WTC11 (cell line): Measurements from ENCODE around the gene MYOG.

Source experiments
- CREB1 ChIP-seq: sonication (generic); formaldehyde crosslinking; IDR thresholded peaks from 2 replicates; pipeline ENCODE4 v1.8.0; 2023; ENCODE audit warnings: mild to moderate bottlenecking, missing genetic modification reagents
- ELF4 ChIP-seq: sonication (generic); formaldehyde crosslinking; IDR thresholded peaks from 2 replicates; pipeline ENCODE4 v1.8.1; 2022; ENCODE audit warnings: low read depth, mild to moderate bottlenecking, moderate library complexity, missing genetic modification reagents
- PRRX2 ChIP-seq: fragments of 250-450 bp; sonication (Bioruptor Pico); IDR thresholded peaks from 2 replicates; pipeline ENCODE4 v1.8.0; 2021; ENCODE audit warnings: mild to moderate bottlenecking
- SP1 ChIP-seq: sonication (generic); formaldehyde crosslinking; conservative IDR thresholded peaks from 2 replicates; pipeline ENCODE4 v1.8.1; 2022; ENCODE audit warnings: missing genetic modification reagents
- TF ChIP-seq, protein P1 (sequence below): sonication (generic); formaldehyde crosslinking; IDR thresholded peaks from 2 replicates; pipeline ENCODE4 v1.8.1; 2023; ENCODE audit warnings: mild to moderate bottlenecking, missing genetic modification reagents, moderate library complexity
- TF ChIP-seq, protein P2 (sequence below): sonication (generic); formaldehyde crosslinking; IDR thresholded peaks from 2 replicates; pipeline ENCODE4 v1.8.1; 2023; ENCODE audit warnings: mild to moderate bottlenecking, missing genetic modification reagents, moderate library complexity
- TF ChIP-seq, protein P3 (sequence below): sonication (generic); formaldehyde crosslinking; IDR thresholded peaks from 2 replicates; pipeline ENCODE4 v1.8.0; 2022; ENCODE audit warnings: mild to moderate bottlenecking, missing genetic modification reagents
- TF ChIP-seq, protein P4 (sequence below): sonication (generic); formaldehyde crosslinking; IDR thresholded peaks from 2 replicates; pipeline ENCODE4 v1.8.0; 2023; ENCODE audit warnings: missing genetic modification reagents
- TF ChIP-seq, protein P5 (sequence below): fragments of 200-600 bp; IDR thresholded peaks from 2 replicates; pipeline ENCODE4 v1.8.0; 2022; ENCODE audit warnings: antibody characterized with exemption
- TF ChIP-seq, protein P6 (sequence below): sonication (generic); formaldehyde crosslinking; conservative IDR thresholded peaks from 2 replicates; pipeline ENCODE4 v1.8.1; 2023; ENCODE audit warnings: mild to moderate bottlenecking, low read depth, missing genetic modification reagents, moderate library complexity
- TF ChIP-seq, protein P7 (sequence below): sonication (generic); formaldehyde crosslinking; IDR thresholded peaks from 2 replicates; pipeline ENCODE4 v1.8.1; 2023; ENCODE audit warnings: mild to moderate bottlenecking, moderate library complexity, missing genetic modification reagents
- TF ChIP-seq, protein P8 (sequence below): sonication (generic); formaldehyde crosslinking; IDR thresholded peaks from 2 replicates; pipeline ENCODE4 v1.8.1; 2022; ENCODE audit warnings: mild to moderate bottlenecking, moderate library complexity, missing genetic modification reagents
- TF ChIP-seq, protein P9 (sequence below): sonication (generic); formaldehyde crosslinking; IDR thresholded peaks from 2 replicates; pipeline ENCODE4 v1.8.1; 2023; ENCODE audit warnings: mild to moderate bottlenecking, missing genetic modification reagents, borderline replicate concordance

DNA sequence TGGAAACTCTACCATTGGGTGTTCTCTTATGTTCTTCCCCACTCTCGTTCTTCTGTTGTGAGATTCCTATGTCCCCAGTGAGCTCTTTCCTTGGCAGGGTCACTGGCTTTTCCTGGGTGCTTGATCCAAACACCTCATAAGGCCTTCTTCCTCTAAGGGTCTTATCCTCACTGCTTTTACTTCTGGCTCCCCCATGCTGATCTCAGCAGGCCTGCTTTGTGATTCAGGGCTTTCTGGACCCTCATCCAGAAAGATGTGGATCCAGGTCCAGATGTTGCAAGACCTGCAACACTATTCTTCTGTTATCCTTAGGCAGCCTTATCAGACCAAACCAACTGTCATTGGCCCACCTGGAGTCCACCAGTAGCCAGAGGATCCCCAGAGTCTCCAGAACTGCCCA lies 11.2 kb upstream of the MYOG start:
- TF ChIP-seq, protein P1, sequence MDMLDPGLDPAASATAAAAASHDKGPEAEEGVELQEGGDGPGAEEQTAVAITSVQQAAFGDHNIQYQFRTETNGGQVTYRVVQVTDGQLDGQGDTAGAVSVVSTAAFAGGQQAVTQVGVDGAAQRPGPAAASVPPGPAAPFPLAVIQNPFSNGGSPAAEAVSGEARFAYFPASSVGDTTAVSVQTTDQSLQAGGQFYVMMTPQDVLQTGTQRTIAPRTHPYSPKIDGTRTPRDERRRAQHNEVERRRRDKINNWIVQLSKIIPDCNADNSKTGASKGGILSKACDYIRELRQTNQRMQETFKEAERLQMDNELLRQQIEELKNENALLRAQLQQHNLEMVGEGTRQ (CRISPR knock-in tag) = no peak
- TF ChIP-seq ELF4 (CRISPR knock-in tag) = no peak
- TF ChIP-seq, protein P2, sequence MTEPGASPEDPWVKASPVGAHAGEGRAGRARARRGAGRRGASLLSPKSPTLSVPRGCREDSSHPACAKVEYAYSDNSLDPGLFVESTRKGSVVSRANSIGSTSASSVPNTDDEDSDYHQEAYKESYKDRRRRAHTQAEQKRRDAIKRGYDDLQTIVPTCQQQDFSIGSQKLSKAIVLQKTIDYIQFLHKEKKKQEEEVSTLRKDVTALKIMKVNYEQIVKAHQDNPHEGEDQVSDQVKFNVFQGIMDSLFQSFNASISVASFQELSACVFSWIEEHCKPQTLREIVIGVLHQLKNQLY (CRISPR knock-in tag) = no peak
- TF ChIP-seq, protein P3, sequence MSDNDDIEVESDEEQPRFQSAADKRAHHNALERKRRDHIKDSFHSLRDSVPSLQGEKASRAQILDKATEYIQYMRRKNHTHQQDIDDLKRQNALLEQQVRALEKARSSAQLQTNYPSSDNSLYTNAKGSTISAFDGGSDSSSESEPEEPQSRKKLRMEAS (CRISPR knock-in tag) = no peak
- TF ChIP-seq, protein P4, sequence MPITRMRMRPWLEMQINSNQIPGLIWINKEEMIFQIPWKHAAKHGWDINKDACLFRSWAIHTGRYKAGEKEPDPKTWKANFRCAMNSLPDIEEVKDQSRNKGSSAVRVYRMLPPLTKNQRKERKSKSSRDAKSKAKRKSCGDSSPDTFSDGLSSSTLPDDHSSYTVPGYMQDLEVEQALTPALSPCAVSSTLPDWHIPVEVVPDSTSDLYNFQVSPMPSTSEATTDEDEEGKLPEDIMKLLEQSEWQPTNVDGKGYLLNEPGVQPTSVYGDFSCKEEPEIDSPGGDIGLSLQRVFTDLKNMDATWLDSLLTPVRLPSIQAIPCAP (CRISPR knock-in tag) = no peak
- TF ChIP-seq CREB1 = no peak
- TF ChIP-seq, protein P5, sequence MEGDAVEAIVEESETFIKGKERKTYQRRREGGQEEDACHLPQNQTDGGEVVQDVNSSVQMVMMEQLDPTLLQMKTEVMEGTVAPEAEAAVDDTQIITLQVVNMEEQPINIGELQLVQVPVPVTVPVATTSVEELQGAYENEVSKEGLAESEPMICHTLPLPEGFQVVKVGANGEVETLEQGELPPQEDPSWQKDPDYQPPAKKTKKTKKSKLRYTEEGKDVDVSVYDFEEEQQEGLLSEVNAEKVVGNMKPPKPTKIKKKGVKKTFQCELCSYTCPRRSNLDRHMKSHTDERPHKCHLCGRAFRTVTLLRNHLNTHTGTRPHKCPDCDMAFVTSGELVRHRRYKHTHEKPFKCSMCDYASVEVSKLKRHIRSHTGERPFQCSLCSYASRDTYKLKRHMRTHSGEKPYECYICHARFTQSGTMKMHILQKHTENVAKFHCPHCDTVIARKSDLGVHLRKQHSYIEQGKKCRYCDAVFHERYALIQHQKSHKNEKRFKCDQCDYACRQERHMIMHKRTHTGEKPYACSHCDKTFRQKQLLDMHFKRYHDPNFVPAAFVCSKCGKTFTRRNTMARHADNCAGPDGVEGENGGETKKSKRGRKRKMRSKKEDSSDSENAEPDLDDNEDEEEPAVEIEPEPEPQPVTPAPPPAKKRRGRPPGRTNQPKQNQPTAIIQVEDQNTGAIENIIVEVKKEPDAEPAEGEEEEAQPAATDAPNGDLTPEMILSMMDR = no peak
- TF ChIP-seq, protein P6, sequence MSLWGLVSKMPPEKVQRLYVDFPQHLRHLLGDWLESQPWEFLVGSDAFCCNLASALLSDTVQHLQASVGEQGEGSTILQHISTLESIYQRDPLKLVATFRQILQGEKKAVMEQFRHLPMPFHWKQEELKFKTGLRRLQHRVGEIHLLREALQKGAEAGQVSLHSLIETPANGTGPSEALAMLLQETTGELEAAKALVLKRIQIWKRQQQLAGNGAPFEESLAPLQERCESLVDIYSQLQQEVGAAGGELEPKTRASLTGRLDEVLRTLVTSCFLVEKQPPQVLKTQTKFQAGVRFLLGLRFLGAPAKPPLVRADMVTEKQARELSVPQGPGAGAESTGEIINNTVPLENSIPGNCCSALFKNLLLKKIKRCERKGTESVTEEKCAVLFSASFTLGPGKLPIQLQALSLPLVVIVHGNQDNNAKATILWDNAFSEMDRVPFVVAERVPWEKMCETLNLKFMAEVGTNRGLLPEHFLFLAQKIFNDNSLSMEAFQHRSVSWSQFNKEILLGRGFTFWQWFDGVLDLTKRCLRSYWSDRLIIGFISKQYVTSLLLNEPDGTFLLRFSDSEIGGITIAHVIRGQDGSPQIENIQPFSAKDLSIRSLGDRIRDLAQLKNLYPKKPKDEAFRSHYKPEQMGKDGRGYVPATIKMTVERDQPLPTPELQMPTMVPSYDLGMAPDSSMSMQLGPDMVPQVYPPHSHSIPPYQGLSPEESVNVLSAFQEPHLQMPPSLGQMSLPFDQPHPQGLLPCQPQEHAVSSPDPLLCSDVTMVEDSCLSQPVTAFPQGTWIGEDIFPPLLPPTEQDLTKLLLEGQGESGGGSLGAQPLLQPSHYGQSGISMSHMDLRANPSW (CRISPR knock-in tag) = no peak
- TF ChIP-seq, protein P7, sequence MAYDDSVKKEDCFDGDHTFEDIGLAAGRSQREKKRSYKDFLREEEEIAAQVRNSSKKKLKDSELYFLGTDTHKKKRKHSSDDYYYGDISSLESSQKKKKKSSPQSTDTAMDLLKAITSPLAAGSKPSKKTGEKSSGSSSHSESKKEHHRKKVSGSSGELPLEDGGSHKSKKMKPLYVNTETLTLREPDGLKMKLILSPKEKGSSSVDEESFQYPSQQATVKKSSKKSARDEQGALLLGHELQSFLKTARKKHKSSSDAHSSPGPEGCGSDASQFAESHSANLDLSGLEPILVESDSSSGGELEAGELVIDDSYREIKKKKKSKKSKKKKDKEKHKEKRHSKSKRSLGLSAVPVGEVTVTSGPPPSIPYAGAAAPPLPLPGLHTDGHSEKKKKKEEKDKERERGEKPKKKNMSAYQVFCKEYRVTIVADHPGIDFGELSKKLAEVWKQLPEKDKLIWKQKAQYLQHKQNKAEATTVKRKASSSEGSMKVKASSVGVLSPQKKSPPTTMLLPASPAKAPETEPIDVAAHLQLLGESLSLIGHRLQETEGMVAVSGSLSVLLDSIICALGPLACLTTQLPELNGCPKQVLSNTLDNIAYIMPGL = no peak
- no peak for TF ChIP-seq PRRX2 (CRISPR knock-in tag)
- no peak for TF ChIP-seq SP1 (CRISPR knock-in tag)
- TF ChIP-seq, protein P8, sequence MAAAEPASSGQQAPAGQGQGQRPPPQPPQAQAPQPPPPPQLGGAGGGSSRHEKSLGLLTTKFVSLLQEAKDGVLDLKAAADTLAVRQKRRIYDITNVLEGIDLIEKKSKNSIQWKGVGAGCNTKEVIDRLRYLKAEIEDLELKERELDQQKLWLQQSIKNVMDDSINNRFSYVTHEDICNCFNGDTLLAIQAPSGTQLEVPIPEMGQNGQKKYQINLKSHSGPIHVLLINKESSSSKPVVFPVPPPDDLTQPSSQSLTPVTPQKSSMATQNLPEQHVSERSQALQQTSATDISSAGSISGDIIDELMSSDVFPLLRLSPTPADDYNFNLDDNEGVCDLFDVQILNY (CRISPR knock-in tag) = no peak
- TF ChIP-seq, protein P9, sequence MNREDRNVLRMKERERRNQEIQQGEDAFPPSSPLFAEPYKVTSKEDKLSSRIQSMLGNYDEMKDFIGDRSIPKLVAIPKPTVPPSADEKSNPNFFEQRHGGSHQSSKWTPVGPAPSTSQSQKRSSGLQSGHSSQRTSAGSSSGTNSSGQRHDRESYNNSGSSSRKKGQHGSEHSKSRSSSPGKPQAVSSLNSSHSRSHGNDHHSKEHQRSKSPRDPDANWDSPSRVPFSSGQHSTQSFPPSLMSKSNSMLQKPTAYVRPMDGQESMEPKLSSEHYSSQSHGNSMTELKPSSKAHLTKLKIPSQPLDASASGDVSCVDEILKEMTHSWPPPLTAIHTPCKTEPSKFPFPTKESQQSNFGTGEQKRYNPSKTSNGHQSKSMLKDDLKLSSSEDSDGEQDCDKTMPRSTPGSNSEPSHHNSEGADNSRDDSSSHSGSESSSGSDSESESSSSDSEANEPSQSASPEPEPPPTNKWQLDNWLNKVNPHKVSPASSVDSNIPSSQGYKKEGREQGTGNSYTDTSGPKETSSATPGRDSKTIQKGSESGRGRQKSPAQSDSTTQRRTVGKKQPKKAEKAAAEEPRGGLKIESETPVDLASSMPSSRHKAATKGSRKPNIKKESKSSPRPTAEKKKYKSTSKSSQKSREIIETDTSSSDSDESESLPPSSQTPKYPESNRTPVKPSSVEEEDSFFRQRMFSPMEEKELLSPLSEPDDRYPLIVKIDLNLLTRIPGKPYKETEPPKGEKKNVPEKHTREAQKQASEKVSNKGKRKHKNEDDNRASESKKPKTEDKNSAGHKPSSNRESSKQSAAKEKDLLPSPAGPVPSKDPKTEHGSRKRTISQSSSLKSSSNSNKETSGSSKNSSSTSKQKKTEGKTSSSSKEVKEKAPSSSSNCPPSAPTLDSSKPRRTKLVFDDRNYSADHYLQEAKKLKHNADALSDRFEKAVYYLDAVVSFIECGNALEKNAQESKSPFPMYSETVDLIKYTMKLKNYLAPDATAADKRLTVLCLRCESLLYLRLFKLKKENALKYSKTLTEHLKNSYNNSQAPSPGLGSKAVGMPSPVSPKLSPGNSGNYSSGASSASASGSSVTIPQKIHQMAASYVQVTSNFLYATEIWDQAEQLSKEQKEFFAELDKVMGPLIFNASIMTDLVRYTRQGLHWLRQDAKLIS = no peak
